Activated CD4-positive, alpha-beta memory T cell treated with anti-CD3 and anti-CD28 coated beads, Interleukin-2, amount 10 ng/mL, durations not matched to agents 7 days and 5 days (primary cell): ENCODE measurements around the gene GPATCH8. TPM values are rescaled to one million over a fixed set of nuclear protein-coding genes. Genes with fewer than 3 reads are reported as not detected.

Source experiments
- CTCF ChIA-PET: fragments of 350-600 bp; sonication (Branson Sonifier 250); formaldehyde crosslinking; loops from one replicate; lab custom pipeline; 2021; ENCODE audit warnings: antibody characterized with exemption, inconsistent platforms; lab: Charles Lee
- POLR2A ChIA-PET: fragments of 350-600 bp; sonication (Branson Sonifier 250); formaldehyde crosslinking; loops from one replicate; lab custom pipeline; 2021; ENCODE audit warnings: antibody characterized with exemption; lab: Charles Lee
- DNase-seq: peaks from one replicate; pipeline ENCODE4 v3.0.0-alpha.2; 2020
- H3K27ac Mint-ChIP-seq: one replicate; pipeline ENCODE4 v1.8.0; 2021; ENCODE audit warnings: mild to moderate bottlenecking, mixed read lengths
- H3K27me3 Mint-ChIP-seq: one replicate; pipeline ENCODE4 v1.8.0; 2021; ENCODE audit warnings: mixed read lengths
- H3K36me3 Mint-ChIP-seq: one replicate; pipeline ENCODE4 v1.8.0; 2021; ENCODE audit warnings: low read depth, mixed read lengths
- H3K4me1 Mint-ChIP-seq: one replicate; pipeline ENCODE4 v1.8.0; 2021; ENCODE audit warnings: mixed read lengths
- H3K4me3 Mint-ChIP-seq: one replicate; pipeline ENCODE4 v1.8.0; 2021; ENCODE audit warnings: mild to moderate bottlenecking, mixed read lengths
- H3K9me3 Mint-ChIP-seq: one replicate; pipeline ENCODE4 v1.8.0; 2021; ENCODE audit warnings: mixed read lengths
- total RNA-seq, 2 experiments: library from RNA; stranded (reverse); gene quantifications; one replicate each; pipeline ENCODE4 v1.2.3, GENCODE V29; 2021

Gene GPATCH8
- total RNA-seq, 2 experiments from 2014 or later: 38.7 to 43.0 TPM

DNA sequence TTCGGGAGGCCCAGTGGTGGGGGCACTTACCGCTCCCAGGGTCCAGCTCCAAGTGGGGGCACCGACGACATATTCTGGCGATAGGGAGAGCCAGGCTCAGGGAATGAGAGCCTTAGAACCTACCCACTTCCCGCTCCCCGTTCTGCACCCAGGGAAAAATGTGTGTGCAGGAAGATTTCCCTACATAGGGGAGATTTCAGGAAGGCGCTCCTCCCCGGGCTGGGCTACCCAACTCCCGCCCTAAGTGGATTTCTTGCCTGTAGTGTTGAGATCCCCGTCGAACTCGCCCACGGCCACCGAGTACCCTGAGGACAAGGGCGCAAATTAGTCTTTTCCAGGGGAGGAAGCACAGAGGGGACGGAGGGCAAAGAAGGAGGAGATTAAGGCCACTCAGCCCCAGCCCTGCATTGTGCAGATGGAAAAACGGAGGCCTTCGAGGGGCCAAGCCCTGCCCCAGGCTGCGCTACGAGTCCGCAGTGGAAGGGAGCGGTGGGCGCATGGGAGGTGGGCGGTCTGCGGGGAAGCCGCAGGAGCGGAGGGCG lies 118.9 kb downstream of the GPATCH8 start:
- peaks cover 1% of the 10 kb centered on the region for H3K36me3 Mint-ChIP-seq
- no peak overlapping the region for H3K27ac Mint-ChIP-seq
- peaks cover 9% of the 10 kb centered on the region for H3K4me1 Mint-ChIP-seq
- H3K9me3 Mint-ChIP-seq: no peaks in the 10 kb centered on the region
- ChIA-PET CTCF (interaction anchor here (1.3 to 1.8 kb wide), 2 partner anchors 8 to 15 kb away, joined by 3 to 4 read pairs; no protein-coding TSS in a partner anchor), POLR2A (interaction anchor here (1.1 to 1.5 kb wide), 4 partner anchors 58 to 305 kb away, joined by 3 to 5 read pairs (median 3); partner anchors contain the start of gene GPATCH8)
- H3K27me3 Mint-ChIP-seq: peaks cover 31% of the 10 kb centered on the region
- peak overlapping the region; percentile 43 for H3K4me3 Mint-ChIP-seq
- no peak for DNase-seq

- no peak for DNase-seq
- Mint-ChIP-seq H3K4me3 (no peak overlapping the region), H3K9me3 (no peaks in the 10 kb centered on the region), H3K36me3 (no peaks in the 10 kb centered on the region), H3K27me3 (peaks cover 31% of the 10 kb centered on the region), H3K27ac (no peak overlapping the region), H3K4me1 (peaks cover 8% of the 10 kb centered on the region)
- POLR2A ChIA-PET: no interaction called here
- CTCF ChIA-PET: no interaction called here
Observed at GRCh38 chr17:44383861-44384260, 119.3 kb downstream of the GPATCH8 start.

- Mint-ChIP-seq H3K4me3 (no peak overlapping the region), H3K4me1 (peaks cover 8% of the 10 kb centered on the region), H3K9me3 (no peaks in the 10 kb centered on the region), H3K27ac (no peak overlapping the region), H3K27me3 (peaks cover 31% of the 10 kb centered on the region), H3K36me3 (no peaks in the 10 kb centered on the region)
- POLR2A ChIA-PET: no interaction called here
- no peak for DNase-seq
- CTCF ChIA-PET: no interaction called here
Observed at GRCh38 chr17:44383363-44383762, 119.8 kb downstream of the GPATCH8 start.

DNA sequence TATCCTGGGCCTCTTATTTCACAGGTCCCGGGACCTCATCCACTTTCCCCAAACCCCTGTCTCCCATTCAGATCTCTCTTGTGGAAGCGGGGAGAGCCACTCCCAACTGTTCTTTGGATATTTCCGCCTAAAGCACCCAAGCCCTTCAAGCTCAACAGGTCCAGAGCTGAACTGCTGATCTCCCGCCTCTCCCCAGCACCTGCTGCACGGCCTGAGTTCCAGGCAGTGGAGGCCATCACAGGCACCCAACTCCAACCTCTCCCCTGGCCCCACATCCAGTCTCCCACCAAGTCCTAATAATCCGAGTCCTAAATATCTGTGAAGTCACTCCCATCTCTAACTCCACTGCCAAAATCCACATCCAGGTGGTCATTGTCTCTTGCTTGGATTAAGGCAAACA lies 120.3 kb downstream of the GPATCH8 start:
- Mint-ChIP-seq H3K4me3 (no peak overlapping the region), H3K27me3 (peaks cover 31% of the 10 kb centered on the region), H3K9me3 (no peaks in the 10 kb centered on the region), H3K27ac (no peak overlapping the region), H3K36me3 (no peaks in the 10 kb centered on the region), H3K4me1 (peaks cover 8% of the 10 kb centered on the region)
- CTCF ChIA-PET: no interaction called here
- POLR2A ChIA-PET: no interaction called here
- no peak for DNase-seq

- CTCF ChIA-PET: interaction anchor here (0.5 to 0.7 kb wide), 2 partner anchors 12 to 106 kb away, joined by 3 read pairs; no protein-coding TSS in a partner anchor
- no peaks in the 10 kb centered on the region for H3K36me3 Mint-ChIP-seq
- peaks cover 8% of the 10 kb centered on the region for H3K4me1 Mint-ChIP-seq
- peaks cover 29% of the 10 kb centered on the region for H3K27me3 Mint-ChIP-seq
- H3K9me3 Mint-ChIP-seq: no peaks in the 10 kb centered on the region
- H3K27ac Mint-ChIP-seq: no peak overlapping the region
- no peak overlapping the region for H3K4me3 Mint-ChIP-seq
- no peak for DNase-seq
- POLR2A ChIA-PET: no interaction called here
Observed at GRCh38 chr17:44381810-44382305, 121.3 kb downstream of the GPATCH8 start.

DNA sequence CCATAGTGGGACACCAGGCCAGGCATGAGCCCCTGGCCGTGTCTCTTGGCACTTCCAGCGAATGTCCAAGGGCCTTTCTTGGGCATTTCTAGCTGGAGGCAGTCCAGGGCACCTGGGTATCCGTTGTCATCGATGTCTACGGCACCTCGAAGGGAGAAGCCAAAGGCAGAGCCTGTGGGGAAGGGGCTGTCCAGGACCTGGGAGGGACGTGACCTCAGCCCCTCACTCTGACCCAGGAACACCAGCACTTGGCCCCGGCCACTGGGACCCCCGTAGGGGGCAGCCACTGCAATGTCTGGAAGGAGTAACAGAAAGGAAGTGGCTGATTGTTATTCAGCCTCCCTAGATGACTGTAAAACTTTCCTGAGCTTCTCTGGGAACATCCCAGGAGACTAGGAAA lies 122.4 kb downstream of the GPATCH8 start:
- ChIA-PET POLR2A (no interaction called here), CTCF (no interaction called here)
- Mint-ChIP-seq H3K27ac (no peak overlapping the region), H3K4me3 (no peak overlapping the region), H3K9me3 (no peaks in the 10 kb centered on the region), H3K27me3 (peaks cover 23% of the 10 kb centered on the region), H3K36me3 (no peaks in the 10 kb centered on the region), H3K4me1 (peaks cover 7% of the 10 kb centered on the region)
- no peak for DNase-seq

DNA sequence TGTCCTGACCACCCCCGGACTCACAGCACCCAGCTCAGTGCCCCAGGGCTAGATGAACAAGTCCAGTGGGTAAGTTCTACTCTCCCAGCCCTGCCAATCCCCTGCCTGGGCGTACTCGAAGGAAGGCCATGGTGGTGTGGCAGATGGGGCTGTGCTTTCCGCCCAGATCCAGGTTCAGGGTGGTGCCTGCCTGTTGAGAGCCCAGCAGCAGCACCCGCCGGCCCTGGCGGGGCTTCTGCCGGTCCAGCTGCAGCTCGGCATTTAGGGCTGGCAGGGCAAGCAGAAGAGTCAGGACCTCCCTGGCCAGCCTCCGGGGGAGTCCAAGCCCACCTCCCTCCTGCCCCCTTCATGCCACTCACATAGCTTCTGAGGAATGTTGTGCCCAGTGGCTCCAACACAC lies 123.3 kb downstream of the GPATCH8 start:
- H3K27me3 Mint-ChIP-seq: peaks cover 22% of the 10 kb centered on the region
- H3K36me3 Mint-ChIP-seq: no peaks in the 10 kb centered on the region
- no peak for DNase-seq
- CTCF ChIA-PET: no interaction called here
- no peaks in the 10 kb centered on the region for H3K9me3 Mint-ChIP-seq
- POLR2A ChIA-PET: no interaction called here
- peaks cover 4% of the 10 kb centered on the region for H3K4me1 Mint-ChIP-seq
- H3K27ac Mint-ChIP-seq: no peak overlapping the region
- H3K4me3 Mint-ChIP-seq: no peak overlapping the region

- Mint-ChIP-seq H3K9me3 (no peaks in the 10 kb centered on the region), H3K36me3 (no peaks in the 10 kb centered on the region), H3K27ac (no peak overlapping the region), H3K4me1 (no peaks in the 10 kb centered on the region), H3K4me3 (no peak overlapping the region), H3K27me3 (peaks cover 16% of the 10 kb centered on the region)
- POLR2A ChIA-PET: no interaction called here
- CTCF ChIA-PET: no interaction called here
- DNase-seq: no peak
Observed at GRCh38 chr17:44378171-44378705, 125.0 kb downstream of the GPATCH8 start.

DNA sequence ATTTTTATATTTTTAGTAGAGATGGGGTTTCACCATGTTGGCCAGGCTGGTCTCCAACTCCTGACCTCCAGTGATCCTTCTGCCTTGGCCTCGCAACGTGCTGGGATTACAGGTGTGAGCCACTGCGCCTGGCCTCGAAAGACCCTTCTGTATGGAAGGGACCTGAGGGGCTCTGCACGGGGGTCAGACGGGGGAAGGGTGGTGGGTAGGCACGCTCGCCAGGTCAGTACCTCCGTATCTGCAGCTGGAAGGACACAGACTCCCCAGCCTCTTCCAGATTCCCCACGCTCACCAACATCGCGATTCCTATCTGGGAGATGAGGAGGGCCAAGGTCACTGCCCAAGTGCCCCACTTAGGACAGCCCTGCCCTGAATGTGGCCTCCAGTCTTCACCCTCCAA lies 126.4 kb downstream of the GPATCH8 start:
- ChIA-PET CTCF (interaction anchor here (1.0 to 1.7 kb wide), 4 partner anchors 9 to 26 kb away, joined by 3 to 5 read pairs (median 4); partner anchors contain the start of gene FAM171A2), POLR2A (interaction anchor here (2.1 kb wide), 1 partner anchor 14 kb away, joined by 6 read pairs; the partner anchor contains the start of gene FAM171A2)
- Mint-ChIP-seq H3K9me3 (no peaks in the 10 kb centered on the region), H3K36me3 (no peaks in the 10 kb centered on the region), H3K4me1 (no peaks in the 10 kb centered on the region), H3K4me3 (no peak overlapping the region), H3K27me3 (peaks cover 8% of the 10 kb centered on the region), H3K27ac (no peak overlapping the region)
- DNase-seq: no peak

GRCh38 chr17:44376124-44376523 lies 127.1 kb downstream of the GPATCH8 start:
- Mint-ChIP-seq H3K27me3 (peaks cover 9% of the 10 kb centered on the region), H3K4me3 (no peak overlapping the region), H3K9me3 (no peaks in the 10 kb centered on the region), H3K36me3 (no peaks in the 10 kb centered on the region), H3K4me1 (no peaks in the 10 kb centered on the region), H3K27ac (no peak overlapping the region)
- ChIA-PET POLR2A (interaction anchor here (2.1 kb wide), 1 partner anchor 13 kb away, joined by 6 read pairs; the partner anchor contains the start of gene FAM171A2), CTCF (interaction anchor here (1.0 to 1.7 kb wide), 4 partner anchors 8 to 25 kb away, joined by 3 to 5 read pairs (median 4); partner anchors contain the start of gene FAM171A2)
- DNase-seq: no peak

DNA sequence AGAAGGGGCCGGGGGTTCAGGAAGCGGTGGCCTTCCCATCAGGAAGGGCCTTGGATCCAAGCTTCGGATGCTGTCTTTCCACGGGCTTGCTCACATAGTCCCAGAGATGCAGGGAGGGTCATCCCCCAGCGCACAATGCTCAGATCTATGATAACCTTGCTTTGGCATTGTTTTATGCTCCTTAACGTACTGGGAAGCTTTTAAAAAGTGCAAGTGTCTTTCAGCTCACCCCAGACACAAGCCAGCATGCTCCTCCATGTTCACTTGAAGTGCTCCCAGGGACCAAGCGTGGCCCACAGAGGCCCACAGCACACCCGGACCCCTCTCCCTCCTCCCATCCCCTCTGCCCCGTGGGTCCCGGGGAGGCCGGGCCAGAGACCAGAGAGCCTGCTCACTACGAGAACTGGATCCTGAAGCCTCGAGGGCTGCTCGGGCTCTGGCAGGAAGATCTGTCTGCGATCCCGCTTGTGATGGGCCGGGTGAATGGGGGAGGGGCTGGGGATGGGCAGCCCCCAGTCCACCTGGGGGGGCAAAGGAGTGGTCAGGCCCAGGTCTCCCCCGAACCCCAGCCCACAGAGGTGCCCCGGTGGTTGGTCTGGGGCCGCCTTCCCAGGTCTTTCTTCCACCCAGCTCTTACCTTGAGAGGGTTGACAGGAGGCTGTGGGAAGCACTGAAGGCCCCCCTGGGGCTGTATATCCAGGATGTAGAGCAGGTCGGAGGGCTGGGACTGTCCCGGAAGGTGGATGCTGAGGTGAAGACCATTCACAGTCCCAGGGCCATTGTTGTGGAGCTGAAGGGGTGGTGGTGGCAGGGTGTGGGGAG lies 127.8 kb downstream of the GPATCH8 start:
- H3K27ac Mint-ChIP-seq: no peak overlapping the region
- DNase-seq: no peak
- H3K9me3 Mint-ChIP-seq: no peaks in the 10 kb centered on the region
- ChIA-PET CTCF (interaction anchor here (1.0 to 1.7 kb wide), 4 partner anchors 8 to 24 kb away, joined by 3 to 5 read pairs (median 4); partner anchors contain the start of gene FAM171A2), POLR2A (interaction anchor here (0.8 to 2.1 kb wide), 2 partner anchors 12 kb away, joined by 3 to 6 read pairs; partner anchors contain the start of gene FAM171A2)
- H3K4me3 Mint-ChIP-seq: no peak overlapping the region
- H3K36me3 Mint-ChIP-seq: no peaks in the 10 kb centered on the region
- peaks cover 12% of the 10 kb centered on the region for H3K27me3 Mint-ChIP-seq
- no peaks in the 10 kb centered on the region for H3K4me1 Mint-ChIP-seq

DNA sequence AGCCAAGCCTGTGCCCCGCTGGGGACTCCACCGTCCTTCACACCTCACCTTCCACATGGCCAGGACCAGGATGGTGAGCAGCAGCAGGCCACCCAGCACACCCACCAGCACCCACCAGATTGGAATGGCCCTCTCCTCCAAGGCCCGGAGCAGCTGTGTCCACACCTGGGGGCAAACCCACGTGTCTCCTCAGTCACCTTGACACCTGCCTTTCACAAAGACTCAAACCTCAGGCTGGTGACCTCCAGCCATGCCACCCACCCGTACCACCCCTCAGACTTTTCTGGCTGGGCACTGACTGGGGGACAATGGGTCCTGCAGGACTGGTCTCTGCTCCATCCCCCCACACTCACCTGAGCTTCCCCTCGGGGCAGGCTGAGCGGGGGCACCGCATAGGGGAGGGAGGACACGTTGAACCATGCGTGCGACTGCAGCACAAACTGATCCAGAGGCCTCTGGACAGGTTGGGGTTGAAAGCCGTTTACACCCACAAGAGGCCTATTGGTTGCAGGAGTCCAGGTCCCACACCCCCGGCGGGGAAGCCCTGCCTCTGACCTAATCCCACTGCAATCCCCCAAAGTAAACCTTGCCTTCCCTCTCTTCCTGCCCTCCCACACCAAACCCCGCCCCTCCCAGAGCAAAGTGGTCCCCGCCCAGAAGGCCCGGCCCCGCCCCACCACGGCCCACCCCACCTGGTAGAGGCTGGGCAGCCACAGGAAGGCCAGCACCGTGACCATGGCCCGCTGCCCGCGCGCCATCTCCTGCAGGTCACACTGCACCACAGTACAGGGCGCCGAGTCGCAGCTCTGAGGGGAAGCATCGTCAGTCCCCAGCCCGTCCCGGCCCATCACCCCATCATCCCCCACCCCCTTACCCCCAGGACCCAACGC lies 128.7 kb downstream of the GPATCH8 start:
- DNase-seq: no peak
- Mint-ChIP-seq H3K27me3 (peaks cover 15% of the 10 kb centered on the region), H3K36me3 (no peaks in the 10 kb centered on the region), H3K9me3 (no peaks in the 10 kb centered on the region), H3K27ac (no peak overlapping the region), H3K4me3 (no peak overlapping the region), H3K4me1 (peaks cover 3% of the 10 kb centered on the region)
- ChIA-PET POLR2A (interaction anchor here (0.8 to 2.1 kb wide), 2 partner anchors 11 to 13 kb away, joined by 3 to 6 read pairs; partner anchors contain the start of gene FAM171A2), CTCF (no interaction called here)
